ENCODE results near the gene FARSB.

FARSB gene

GRCh38 chr2:222621893-222622292, 34.0 kb downstream of the FARSB start:
- no peaks in the 10 kb centered on the region for H3K79me2 ChIP-seq (ENCODE audit: control insufficient read depth, low read length)
- H3K4me2 ChIP-seq (ENCODE audit: low read length): no peak overlapping the region
- TF ChIP-seq EZH2phosphoT487 (IDR thresholded peaks at IDR 0.05; ENCODE audit: borderline replicate concordance, low read length) (no peak), CTCF (IDR thresholded peaks at IDR 0.05; ENCODE audit: low read depth, low read length, poor library complexity, severe bottlenecking) (no peak)
- H4K20me1 ChIP-seq (ENCODE audit: control insufficient read depth, insufficient read depth, low read depth, low read length): no peaks in the 10 kb centered on the region
- no peak overlapping the region for H3K4me3 ChIP-seq (ENCODE audit: low read length)
- H3K27me3 ChIP-seq (ENCODE audit: control insufficient read depth, low read length): no peaks in the 10 kb centered on the region
- no peaks in the 10 kb centered on the region; the same call in 1 of the 2 replicates for H3F3A ChIP-seq (ENCODE audit: control insufficient read depth, insufficient read depth)
- peaks cover 77% of the 10 kb centered on the region for H3K36me3 ChIP-seq (ENCODE audit: control insufficient read depth, low read length)
- H3K9me3 ChIP-seq (ENCODE audit: control insufficient read depth, insufficient read depth, low read length): no peaks in the 10 kb centered on the region
- H3K4me1 ChIP-seq (ENCODE audit: control insufficient read depth, low read length): no peaks in the 10 kb centered on the region
- H3K9me2 ChIP-seq (replicated peaks; ENCODE audit: control insufficient read depth, low read length): no peaks in the 10 kb centered on the region
- H3K27ac ChIP-seq (ENCODE audit: low read depth, low read length): no peak overlapping the region

- no peaks in the 10 kb centered on the region for H3K27me3 ChIP-seq (ENCODE audit: control insufficient read depth, low read length)
- peaks cover 71% of the 10 kb centered on the region for H3K36me3 ChIP-seq (ENCODE audit: control insufficient read depth, low read length)
- H3K9me2 ChIP-seq (replicated peaks; ENCODE audit: control insufficient read depth, low read length): no peaks in the 10 kb centered on the region
- H3K4me1 ChIP-seq (ENCODE audit: control insufficient read depth, low read length): no peaks in the 10 kb centered on the region
- no peak overlapping the region for H3K4me2 ChIP-seq (ENCODE audit: low read length)
- no peaks in the 10 kb centered on the region for H3F3A ChIP-seq (ENCODE audit: control insufficient read depth, insufficient read depth)
- TF ChIP-seq CTCF (IDR thresholded peaks at IDR 0.05; ENCODE audit: low read depth, low read length, poor library complexity, severe bottlenecking) (no peak), EZH2phosphoT487 (IDR thresholded peaks at IDR 0.05; ENCODE audit: borderline replicate concordance, low read length) (no peak)
- H4K20me1 ChIP-seq (ENCODE audit: control insufficient read depth, insufficient read depth, low read depth, low read length): peaks cover 8% of the 10 kb centered on the region
- H3K79me2 ChIP-seq (ENCODE audit: control insufficient read depth, low read length): peaks cover 15% of the 10 kb centered on the region
- H3K27ac ChIP-seq (ENCODE audit: low read depth, low read length): no peak overlapping the region
- no peak overlapping the region for H3K4me3 ChIP-seq (ENCODE audit: low read length)
- no peaks in the 10 kb centered on the region for H3K9me3 ChIP-seq (ENCODE audit: control insufficient read depth, insufficient read depth, low read length)
These were observed 40.6 kb downstream of the FARSB start for GRCh38 chr2:222615320-222615719.

- H3K36me3 ChIP-seq (ENCODE audit: control insufficient read depth, low read length): peaks cover 73% of the 10 kb centered on the region
- no peaks in the 10 kb centered on the region for H3K4me1 ChIP-seq (ENCODE audit: control insufficient read depth, low read length)
- no peak overlapping the region for H3K4me3 ChIP-seq (ENCODE audit: low read length)
- no peaks in the 10 kb centered on the region for H3K9me3 ChIP-seq (ENCODE audit: control insufficient read depth, insufficient read depth, low read length)
- H3K9me2 ChIP-seq (replicated peaks; ENCODE audit: control insufficient read depth, low read length): no peaks in the 10 kb centered on the region
- H3K79me2 ChIP-seq (ENCODE audit: control insufficient read depth, low read length): peaks cover 17% of the 10 kb centered on the region
- no peak overlapping the region for H3K27ac ChIP-seq (ENCODE audit: low read depth, low read length)
- no peaks in the 10 kb centered on the region for H3K27me3 ChIP-seq (ENCODE audit: control insufficient read depth, low read length)
- H4K20me1 ChIP-seq (ENCODE audit: control insufficient read depth, insufficient read depth, low read depth, low read length): peaks cover 8% of the 10 kb centered on the region
- no peaks in the 10 kb centered on the region for H3F3A ChIP-seq (ENCODE audit: control insufficient read depth, insufficient read depth)
- TF ChIP-seq EZH2phosphoT487 (IDR thresholded peaks at IDR 0.05; ENCODE audit: borderline replicate concordance, low read length) (no peak), CTCF (IDR thresholded peaks at IDR 0.05; ENCODE audit: low read depth, low read length, poor library complexity, severe bottlenecking) (peak; percentile 71)
- H3K4me2 ChIP-seq (ENCODE audit: low read length): no peak overlapping the region
These were observed 42.1 kb downstream of the FARSB start for GRCh38 chr2:222613715-222614331.

Measured in DOHH2 (cell line).